Esophagus muscularis mucosa (tissue), 4 donors: ENCODE data around the gene TSPAN32. TPM values are rescaled to one million over a fixed set of nuclear protein-coding genes. Genes with fewer than 3 reads are reported as not detected.

ENCODE experiments used
- DNase-seq: peaks from one replicate; pipeline ENCODE4 v3.0.0-alpha.2; 2017; ENCODE audit errors: extremely low spot score
- H3K27ac ChIP-seq, 4 donors: fragments of 200-600 bp; sonication (generic); replicated peaks in 1 of 4; 1 replicate in 3 of 4; 2 replicates in 1 of 4; pipeline ENCODE4 v1.5.1; 2016 to 2019; ENCODE audit warnings: mild to moderate bottlenecking in 1 of 4
- H3K27me3 ChIP-seq, 4 donors: fragments of 200-600 bp; sonication (generic); one replicate each; pipeline versions ENCODE4 v1.5.1 to v1.6.0; 2016 to 2019
- H3K36me3 ChIP-seq, 4 donors: fragments of 200-600 bp; sonication (generic); one replicate each; pipeline ENCODE4 v1.5.1; 2016 to 2019
- H3K4me1 ChIP-seq, 4 donors: fragments of 200-600 bp; sonication (generic); one replicate each; pipeline ENCODE4 v1.5.1; 2016 to 2019
- H3K4me3 ChIP-seq, 4 donors: fragments of 200-600 bp; sonication (generic); 1 replicate in 2 of 4; 2 replicates in 2 of 4; pipeline ENCODE4 v1.5.1; 2016 to 2019; ENCODE audit warnings: mild to moderate bottlenecking in 4 of 4, moderate library complexity in 1 of 4
- H3K9me3 ChIP-seq, 4 donors: fragments of 200-600 bp; sonication (generic); 1 replicate in 3 of 4; 2 replicates in 1 of 4; pipeline ENCODE4 v1.5.1; 2016 to 2019
- CTCF ChIP-seq, 3 experiments: fragments of 200-600 bp in 2 of 3; fragments of 450-650 bp in 1 of 3; sonication (generic) in 2 of 3; IDR thresholded peaks; one replicate each; pipeline ENCODE4 v1.5.1; 2017 to 2019; ENCODE audit warnings: antibody characterized with exemption in 3 of 3, mild to moderate bottlenecking in 2 of 3, moderate library complexity in 1 of 3
- EP300 ChIP-seq: sonication (generic); formaldehyde crosslinking; IDR thresholded peaks from one replicate; pipeline ENCODE4 v1.6.1; 2017; ENCODE audit warnings: antibody characterized with exemption
- POLR2A ChIP-seq: fragments of 450-650 bp; IDR thresholded peaks from one replicate; pipeline ENCODE4 v1.6.1; 2017; ENCODE audit warnings: antibody characterized with exemption, moderate library complexity, mild to moderate bottlenecking, low read depth
- POLR2AphosphoS5 ChIP-seq, 2 donors: sonication (generic); formaldehyde crosslinking; IDR thresholded peaks; one replicate each; pipeline ENCODE4 v1.6.1; 2017; ENCODE audit warnings: antibody characterized with exemption in 2 of 2
- WGBS: methylation state at CpG from one replicate; pipeline ENCODE4 v1.1.5; 2018; 5-methylcytosine and 5-hydroxymethylcytosine counted together
- intact Hi-C: fragments of 100-400 bp; cut with DNase I; formaldehyde crosslinking; loops from one replicate; pipeline ENCODE4 v1.15.1; 2023
- total RNA-seq, 4 donors: library from RNA; depleted of rRNA; stranded (reverse); fragments of >200 nt; gene quantifications; one replicate each; pipeline versions ENCODE4 v1.1.0 to v1.2.1, GENCODE V29; 2016

The TSPAN32 gene
- total RNA-seq, 4 donors from 2014 or later: 0.52 to 3.5 (median 1.2) TPM; not detected in 1

- TF ChIP-seq POLR2A (no peak), EP300 (no peak), POLR2AphosphoS5 (IDR thresholded peaks at IDR 0.05) (no peak), CTCF (IDR thresholded peaks at IDR 0.05) (no peak)
- DNase-seq: no peak
- Histone ChIP-seq H3K9me3 (no peaks in the 10 kb centered on the region), H3K36me3 (no peaks in the 10 kb centered on the region), H3K27me3 (no peaks in the 10 kb centered on the region), H3K4me3 (no peak overlapping the region), H3K27ac (peak overlapping the region; percentile 79 to 89 (median 88)), H3K4me1 (peaks cover 49 to 58% (median 56%) of the 10 kb centered on the region in 4 donors)
- intact Hi-C loops: loop anchor here (5.0 to 10.0 kb wide), 2 partner anchors 228 to 590 kb away; no protein-coding TSS in a partner anchor
- WGBS: 4% methylated on average over 5 of the region's 14 CpGs
Observed at GRCh38 chr11:2306877-2307500, 5.2 kb downstream of the TSPAN32 start.

- H3K4me1 ChIP-seq: peaks cover 49 to 63% (median 62%) of the 10 kb centered on the region in 4 donors
- 87% methylated on average over 15 of the region's 23 CpGs for WGBS
- peak overlapping the region; percentile 79 to 89 (median 88) for H3K27ac ChIP-seq
- TF ChIP-seq POLR2A: no peak
- no peak for TF ChIP-seq EP300
- no peak for TF ChIP-seq POLR2AphosphoS5 (IDR thresholded peaks at IDR 0.05)
- no peak for TF ChIP-seq CTCF (IDR thresholded peaks at IDR 0.05)
- no peaks in the 10 kb centered on the region for H3K36me3 ChIP-seq
- H3K9me3 ChIP-seq: no peaks in the 10 kb centered on the region
- DNase-seq: no peak
- intact Hi-C loops: loop anchor here (5.0 to 10.0 kb wide), 2 partner anchors 227 to 590 kb away; no protein-coding TSS in a partner anchor
- H3K4me3 ChIP-seq: no peak overlapping the region
- H3K27me3 ChIP-seq: no peaks in the 10 kb centered on the region
Observed at GRCh38 chr11:2307501-2308331, 5.9 kb downstream of the TSPAN32 start.

- Histone ChIP-seq H3K4me1 (peaks cover 47 to 63% (median 61%) of the 10 kb centered on the region in 4 donors), H3K27me3 (no peaks in the 10 kb centered on the region), H3K9me3 (no peaks in the 10 kb centered on the region), H3K4me3 (no peak overlapping the region), H3K27ac (no peak overlapping the region), H3K36me3 (no peaks in the 10 kb centered on the region)
- 94% methylated on average over 2 of the region's 7 CpGs for WGBS
- TF ChIP-seq POLR2AphosphoS5 (IDR thresholded peaks at IDR 0.05): no peak
- TF ChIP-seq POLR2A: no peak
- TF ChIP-seq EP300: no peak
- TF ChIP-seq CTCF (IDR thresholded peaks at IDR 0.05): no peak
- DNase-seq: no peak
- intact Hi-C loops: loop anchor here (5.0 to 10.0 kb wide), 2 partner anchors 226 to 589 kb away; no protein-coding TSS in a partner anchor
Observed at GRCh38 chr11:2308713-2309112, 6.9 kb downstream of the TSPAN32 start.

- no peaks in the 10 kb centered on the region for H3K9me3 ChIP-seq
- H3K27me3 ChIP-seq: no peaks in the 10 kb centered on the region
- no peak overlapping the region for H3K4me3 ChIP-seq
- H3K27ac ChIP-seq: no peak overlapping the region
- H3K36me3 ChIP-seq: no peaks in the 10 kb centered on the region
- intact Hi-C loops: loop anchor here (5.0 to 10.0 kb wide), 2 partner anchors 225 to 588 kb away; no protein-coding TSS in a partner anchor
- H3K4me1 ChIP-seq: peaks cover 47 to 65% (median 62%) of the 10 kb centered on the region in 4 donors
- TF ChIP-seq POLR2A: no peak
- TF ChIP-seq POLR2AphosphoS5 (IDR thresholded peaks at IDR 0.05): no peak
- TF ChIP-seq CTCF (IDR thresholded peaks at IDR 0.05): no peak
- TF ChIP-seq EP300: no peak
- 82% methylated on average over 19 of the region's 19 CpGs for WGBS
- DNase-seq: no peak
Observed at GRCh38 chr11:2309251-2310072, 7.6 kb downstream of the TSPAN32 start.
